Liver (tissue), 9 donors: ENCODE results near the gene KCNIP1. TPM values are rescaled to one million over a fixed set of nuclear protein-coding genes. Genes with fewer than 3 reads are reported as not detected.

ENCODE experiments used
- DNase-seq: peaks from one replicate; pipeline ENCODE4 v3.0.0-alpha.2; 2017; ENCODE audit warnings: low spot score
- H3K27ac ChIP-seq, 2 donors: one replicate each; pipeline ENCODE4 v1.7.0; 2013; ENCODE audit warnings: inconsistent platforms in 2 of 2, low read length in 2 of 2, control low read depth in 1 of 2, low read depth in 1 of 2, mild to moderate bottlenecking in 1 of 2
- H3K27me3 ChIP-seq, 4 donors: one replicate each; pipeline versions ENCODE4 v1.6.1 to v1.7.0; 2013; ENCODE audit warnings: low read length in 3 of 4, inconsistent platforms in 1 of 4, mild to moderate bottlenecking in 1 of 4, moderate library complexity in 1 of 4; ENCODE audit not compliant: control insufficient read depth in 4 of 4, insufficient read depth in 4 of 4
- H3K36me3 ChIP-seq, 4 donors: one replicate each; pipeline versions ENCODE4 v1.6.1 to v1.7.0; 2013; ENCODE audit warnings: low read length in 3 of 4, mild to moderate bottlenecking in 3 of 4, low read depth in 1 of 4, moderate library complexity in 1 of 4; ENCODE audit not compliant: control insufficient read depth in 4 of 4, insufficient read depth in 3 of 4
- H3K4me1 ChIP-seq, 4 donors: one replicate each; pipeline versions ENCODE4 v1.6.1 to v1.7.0; 2013; ENCODE audit warnings: low read length in 3 of 4, mild to moderate bottlenecking in 3 of 4, moderate library complexity in 1 of 4; ENCODE audit not compliant: control insufficient read depth in 4 of 4, insufficient read depth in 4 of 4
- H3K4me3 ChIP-seq, 3 donors: one replicate each; pipeline versions ENCODE4 v1.6.1 to v1.7.0; 2013; ENCODE audit warnings: low read length in 3 of 3, control low read depth in 1 of 3, low read depth in 1 of 3, mild to moderate bottlenecking in 1 of 3
- H3K9ac ChIP-seq, 2 donors: one replicate each; pipeline ENCODE4 v1.7.0; 2013; ENCODE audit warnings: low read length in 2 of 2, mild to moderate bottlenecking in 2 of 2, moderate library complexity in 2 of 2, control low read depth in 1 of 2, low read depth in 1 of 2
- H3K9me3 ChIP-seq, 4 donors: one replicate each; pipeline versions ENCODE4 v1.6.1 to v1.7.0; 2013; ENCODE audit warnings: low read length in 3 of 4; ENCODE audit not compliant: control insufficient read depth in 4 of 4
- CTCF ChIP-seq: fragments of 150-350 bp; IDR thresholded peaks from 2 replicates; pipeline ENCODE4 v1.5.1; 2017; ENCODE audit warnings: improper control_type of control experiment, low read depth, low read length; ENCODE audit not compliant: missing input control
- EGR1 ChIP-seq, 2 donors: IDR thresholded peaks; 2 replicates each; pipeline ENCODE4 v1.6.1; 2016 to 2018; ENCODE audit warnings: antibody characterized with exemption in 2 of 2, low read depth in 2 of 2
- FOXA1 ChIP-seq: IDR thresholded peaks from 2 replicates; pipeline ENCODE4 v1.6.1; 2016; ENCODE audit warnings: antibody characterized with exemption
- FOXA2 ChIP-seq: IDR thresholded peaks from 2 replicates; pipeline ENCODE4 v1.6.1; 2016; ENCODE audit warnings: antibody characterized with exemption
- GABPA ChIP-seq, 2 donors: IDR thresholded peaks in 1 of 2; conservative IDR thresholded peaks in 1 of 2; 2 replicates each; pipeline ENCODE4 v1.6.1; 2016; ENCODE audit warnings: antibody characterized with exemption in 2 of 2, mild to moderate bottlenecking in 1 of 2, moderate library complexity in 1 of 2
- HNF4A ChIP-seq, 2 donors: conservative IDR thresholded peaks; 2 replicates each; pipeline ENCODE4 v1.6.1; 2016; ENCODE audit warnings: antibody characterized with exemption in 2 of 2, mild to moderate bottlenecking in 2 of 2
- HNF4G ChIP-seq: IDR thresholded peaks from 2 replicates; pipeline ENCODE4 v1.6.1; 2016; ENCODE audit warnings: antibody characterized with exemption
- JUND ChIP-seq, 2 donors: IDR thresholded peaks; 2 replicates each; pipeline ENCODE4 v1.6.1; 2016; ENCODE audit warnings: antibody characterized with exemption in 2 of 2
- NR2F2 ChIP-seq: IDR thresholded peaks from 2 replicates; pipeline ENCODE4 v1.6.1; 2016; ENCODE audit warnings: antibody characterized with exemption
- RAD21 ChIP-seq, 2 donors: IDR thresholded peaks; 2 replicates each; pipeline ENCODE4 v1.6.1; 2016; ENCODE audit warnings: antibody characterized with exemption in 2 of 2, mild to moderate bottlenecking in 2 of 2
- RXRA ChIP-seq, 2 donors: IDR thresholded peaks; 2 replicates each; pipeline ENCODE4 v1.6.1; 2017 to 2018; ENCODE audit warnings: antibody characterized with exemption in 2 of 2, mild to moderate bottlenecking in 1 of 2
- SP1 ChIP-seq: IDR thresholded peaks from 2 replicates; pipeline ENCODE4 v1.6.1; 2018; ENCODE audit warnings: antibody characterized with exemption, mild to moderate bottlenecking
- TAF1 ChIP-seq: conservative IDR thresholded peaks from 2 replicates; pipeline ENCODE4 v1.6.1; 2016; ENCODE audit warnings: antibody characterized with exemption, mild to moderate bottlenecking
- WGBS: extraction: QIAGEN DNeasy Blood & Tissue Kit; methylation state at CpG from one replicate; pipeline ENCODE4 v1.1.7; 2013; 5-methylcytosine and 5-hydroxymethylcytosine counted together
- polyA plus RNA-seq, 2 donors: library from polyadenylated mRNA; stranded (reverse) in 1 of 2; unstranded in 1 of 2; fragments of 200-250 nt in 1 of 2; fragments of >200 nt in 1 of 2; fragmentation: Nextera tagmentation in 1 of 2; extraction: Ambion mirVana in 1 of 2; gene quantifications; one replicate each; pipeline versions ENCODE4 v1.2.1 to v1.2.3, GENCODE V29; 2013 to 2015
- total RNA-seq, 2 donors: library from RNA; depleted of rRNA; stranded (reverse); fragments of >200 nt; gene quantifications; one replicate each; pipeline ENCODE4 v1.2.3, GENCODE V29; 2014
- TF ChIP-seq, protein P1 (sequence below): IDR thresholded peaks from 2 replicates; pipeline ENCODE4 v1.6.1; 2016; ENCODE audit warnings: antibody characterized with exemption, mild to moderate bottlenecking
- TF ChIP-seq, protein P2 (sequence below): IDR thresholded peaks from 2 replicates; pipeline ENCODE4 v1.6.1; 2016; ENCODE audit warnings: antibody characterized with exemption
- donor health status: healthy.
- donor health status: healthy.
- donor health status: healthy.
- donor health status: healthy.
- donor health status: healthy.

The KCNIP1 gene
- total and polyA plus RNA-seq, 4 donors: 0.08 to 0.23 TPM; not detected in 2

DNA sequence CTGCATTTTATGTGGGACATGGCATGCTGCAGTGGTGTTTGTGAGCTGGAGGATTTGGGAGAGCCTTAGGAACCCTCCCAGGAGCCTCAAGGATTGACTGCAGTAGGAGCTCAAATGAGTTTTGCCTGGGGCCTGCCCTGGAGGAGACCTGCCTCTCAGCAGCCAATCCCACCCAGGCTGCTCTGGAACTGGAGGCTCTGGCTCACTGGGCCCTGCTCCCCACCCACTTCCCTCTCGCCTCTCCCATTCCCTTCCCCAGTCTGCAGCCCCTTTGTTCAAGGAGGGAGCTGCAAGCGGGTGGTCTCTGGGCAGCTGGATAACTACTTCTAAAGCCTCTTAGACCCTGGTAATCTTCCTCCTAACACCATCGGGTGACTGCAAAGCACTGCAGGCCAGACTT, 24.2 kb downstream of the KCNIP1 start:
- no peak for DNase-seq
- H3K27me3 ChIP-seq: no peaks in the 10 kb centered on the region
- WGBS: 80% methylated on average over 3 of the region's 3 CpGs
- H3K4me1 ChIP-seq: no peaks in the 10 kb centered on the region
- no peaks in the 10 kb centered on the region for H3K36me3 ChIP-seq
- H3K27ac ChIP-seq: no peak overlapping the region
- H3K4me3 ChIP-seq: no peak overlapping the region
- TF ChIP-seq RAD21 (IDR thresholded peaks at IDR 0.05): no peak
- no peak for TF ChIP-seq SP1
- no peak overlapping the region for H3K9ac ChIP-seq
- no peaks in the 10 kb centered on the region for H3K9me3 ChIP-seq

DNA sequence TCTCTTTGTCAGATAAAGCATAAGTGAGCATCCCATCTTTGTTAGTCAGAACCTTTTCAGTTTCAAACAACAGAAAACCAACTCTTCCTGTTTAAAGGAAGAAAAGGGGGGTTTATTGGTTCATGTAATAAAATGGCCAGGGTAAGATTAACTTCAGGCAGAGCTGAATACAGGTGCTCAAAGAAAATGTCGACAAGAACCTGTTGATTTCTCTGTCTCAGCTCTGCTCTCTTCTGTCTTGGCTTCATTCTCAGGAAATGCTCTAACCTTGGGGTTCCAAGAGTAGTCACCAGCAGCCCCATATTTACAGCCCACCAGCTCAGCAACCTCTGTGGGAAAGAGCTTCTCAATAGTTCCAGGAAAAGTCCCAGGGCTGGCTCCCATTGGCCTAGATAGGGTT, 25.2 kb downstream of the KCNIP1 start:
- 86% methylated on average over 1 of the region's 1 CpG for WGBS
- H3K9me3 ChIP-seq: no peaks in the 10 kb centered on the region
- H3K27ac ChIP-seq: no peak overlapping the region
- H3K4me1 ChIP-seq: no peaks in the 10 kb centered on the region
- no peak overlapping the region for H3K9ac ChIP-seq
- H3K27me3 ChIP-seq: no peaks in the 10 kb centered on the region
- H3K4me3 ChIP-seq: no peak overlapping the region
- TF ChIP-seq TAF1 (no peak), RXRA (IDR thresholded peaks at IDR 0.05) (no peak), HNF4G (no peak), FOXA1 (no peak), RAD21 (IDR thresholded peaks at IDR 0.05) (no peak)
- TF ChIP-seq, protein P1, sequence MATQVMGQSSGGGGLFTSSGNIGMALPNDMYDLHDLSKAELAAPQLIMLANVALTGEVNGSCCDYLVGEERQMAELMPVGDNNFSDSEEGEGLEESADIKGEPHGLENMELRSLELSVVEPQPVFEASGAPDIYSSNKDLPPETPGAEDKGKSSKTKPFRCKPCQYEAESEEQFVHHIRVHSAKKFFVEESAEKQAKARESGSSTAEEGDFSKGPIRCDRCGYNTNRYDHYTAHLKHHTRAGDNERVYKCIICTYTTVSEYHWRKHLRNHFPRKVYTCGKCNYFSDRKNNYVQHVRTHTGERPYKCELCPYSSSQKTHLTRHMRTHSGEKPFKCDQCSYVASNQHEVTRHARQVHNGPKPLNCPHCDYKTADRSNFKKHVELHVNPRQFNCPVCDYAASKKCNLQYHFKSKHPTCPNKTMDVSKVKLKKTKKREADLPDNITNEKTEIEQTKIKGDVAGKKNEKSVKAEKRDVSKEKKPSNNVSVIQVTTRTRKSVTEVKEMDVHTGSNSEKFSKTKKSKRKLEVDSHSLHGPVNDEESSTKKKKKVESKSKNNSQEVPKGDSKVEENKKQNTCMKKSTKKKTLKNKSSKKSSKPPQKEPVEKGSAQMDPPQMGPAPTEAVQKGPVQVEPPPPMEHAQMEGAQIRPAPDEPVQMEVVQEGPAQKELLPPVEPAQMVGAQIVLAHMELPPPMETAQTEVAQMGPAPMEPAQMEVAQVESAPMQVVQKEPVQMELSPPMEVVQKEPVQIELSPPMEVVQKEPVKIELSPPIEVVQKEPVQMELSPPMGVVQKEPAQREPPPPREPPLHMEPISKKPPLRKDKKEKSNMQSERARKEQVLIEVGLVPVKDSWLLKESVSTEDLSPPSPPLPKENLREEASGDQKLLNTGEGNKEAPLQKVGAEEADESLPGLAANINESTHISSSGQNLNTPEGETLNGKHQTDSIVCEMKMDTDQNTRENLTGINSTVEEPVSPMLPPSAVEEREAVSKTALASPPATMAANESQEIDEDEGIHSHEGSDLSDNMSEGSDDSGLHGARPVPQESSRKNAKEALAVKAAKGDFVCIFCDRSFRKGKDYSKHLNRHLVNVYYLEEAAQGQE: no peak
- TF ChIP-seq, protein P2, sequence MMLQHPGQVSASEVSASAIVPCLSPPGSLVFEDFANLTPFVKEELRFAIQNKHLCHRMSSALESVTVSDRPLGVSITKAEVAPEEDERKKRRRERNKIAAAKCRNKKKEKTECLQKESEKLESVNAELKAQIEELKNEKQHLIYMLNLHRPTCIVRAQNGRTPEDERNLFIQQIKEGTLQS: no peak
- H3K36me3 ChIP-seq: no peaks in the 10 kb centered on the region
- DNase-seq: no peak

- H3K9ac ChIP-seq: no peak overlapping the region
- H3K9me3 ChIP-seq: no peaks in the 10 kb centered on the region
- WGBS: 81% methylated on average over 3 of the region's 3 CpGs
- no peaks in the 10 kb centered on the region for H3K27me3 ChIP-seq
- no peaks in the 10 kb centered on the region for H3K4me1 ChIP-seq
- no peak overlapping the region for H3K4me3 ChIP-seq
- no peak overlapping the region for H3K27ac ChIP-seq
- no peak for DNase-seq
- H3K36me3 ChIP-seq: no peaks in the 10 kb centered on the region
- TF ChIP-seq GABPA (IDR thresholded peaks at IDR 0.05 in 1 of 2, conservative IDR thresholded peaks at IDR 0.05 in 1 of 2): no peak
Observed at GRCh38 chr5:170532935-170533334, 29.1 kb downstream of the KCNIP1 start.

DNA sequence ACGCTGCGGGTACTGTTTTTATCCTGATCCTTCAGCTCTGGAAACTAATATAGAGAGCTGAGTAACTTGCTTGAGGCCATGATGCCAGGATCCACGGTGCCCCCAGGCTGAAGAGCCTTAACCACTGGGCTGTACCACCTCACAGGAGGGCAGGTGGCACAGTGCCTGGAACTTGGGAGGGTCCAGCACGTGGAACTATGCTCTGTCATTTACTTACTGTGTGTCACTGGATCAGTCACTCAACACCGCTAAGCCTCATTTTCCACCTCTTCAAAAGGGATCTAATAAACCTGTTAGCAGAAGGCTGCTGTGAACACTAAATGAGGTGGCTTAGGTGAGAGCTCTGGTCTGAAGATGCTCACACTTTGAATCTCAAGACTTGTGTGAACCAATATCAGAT, 29.6 kb downstream of the KCNIP1 start:
- Histone ChIP-seq H3K27ac (no peak overlapping the region), H3K27me3 (no peaks in the 10 kb centered on the region), H3K9me3 (no peaks in the 10 kb centered on the region), H3K36me3 (no peaks in the 10 kb centered on the region), H3K4me3 (no peak overlapping the region), H3K9ac (no peak overlapping the region), H3K4me1 (no peaks in the 10 kb centered on the region)
- no peak for DNase-seq
- WGBS: 84% methylated on average over 5 of the region's 5 CpGs
- TF ChIP-seq RAD21 (IDR thresholded peaks at IDR 0.05) (no peak), JUND (IDR thresholded peaks at IDR 0.05) (no peak), FOXA2 (no peak), NR2F2 (no peak), CTCF (no peak), EGR1 (IDR thresholded peaks at IDR 0.05; ENCODE audit: low read depth in 2 of 2) (no peak), HNF4A (conservative IDR thresholded peaks at IDR 0.05) (no peak)
